ENCODE data around the gene CHAF1A.

DNA sequence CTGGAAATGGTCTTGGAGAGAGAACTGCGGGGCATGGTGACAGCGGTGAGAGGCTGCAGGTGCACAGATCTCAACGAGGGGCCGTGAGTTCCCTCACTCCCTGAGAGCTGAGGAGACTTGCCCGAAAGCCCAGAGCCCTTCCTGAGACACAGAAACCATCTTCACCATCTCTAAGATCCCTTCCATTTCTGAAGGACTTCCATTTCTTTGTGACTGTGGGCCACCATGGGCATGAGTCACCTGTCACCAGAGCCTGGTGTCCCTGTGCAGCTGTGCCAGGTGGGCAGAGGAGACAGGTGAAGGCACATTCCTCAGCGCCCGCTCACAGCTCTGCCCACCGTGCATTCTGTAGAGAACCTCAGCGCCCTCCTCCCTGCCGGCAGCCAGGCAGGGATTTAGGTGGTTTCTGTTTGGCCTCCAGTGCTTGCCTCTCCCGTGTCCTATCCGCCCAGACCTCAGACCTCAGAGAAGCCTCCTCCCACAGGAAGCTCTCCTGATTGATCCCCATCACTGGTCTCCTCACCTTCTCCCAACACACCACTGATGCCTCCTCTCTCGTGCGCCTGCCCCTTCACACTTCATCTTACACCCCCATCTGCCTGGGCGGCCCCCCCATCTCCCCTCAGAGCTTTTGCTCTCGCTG, 26.3 kb upstream of the CHAF1A start:
- TF ChIP-seq POLR2AphosphoS5 (IDR thresholded peaks at IDR 0.05; ENCODE audit: low read depth, low read length) = no peak
- no peak for TF ChIP-seq POLR2A (IDR thresholded peaks at IDR 0.05; ENCODE audit: low read depth, low read length)
- no peak for TF ChIP-seq TAF1 (IDR thresholded peaks at IDR 0.05; ENCODE audit: borderline replicate concordance, low read depth, low read length)

All from GM12892 (cell line).